PC-3 (cell line): ENCODE measurements around the gene ZNF335. TPM values are rescaled to one million over a fixed set of nuclear protein-coding genes. Genes with fewer than 3 reads are reported as not detected.

Source experiments
- ATAC-seq: fragments of 200-7000 bp; cut with Tn5 transposase; 2 replicates; pipeline ENCODE4 v1.9.1; 2020; ENCODE audit warnings: mild to moderate bottlenecking, moderate library complexity
- BruUV-seq: library from RNA; stranded (reverse); fragments of 400-500 nt; replicated peaks from 2 replicates; lab custom pipeline; 2021; lab: Mats Ljungman, UMichigan
- CTCF ChIA-PET: fragments of 300-600 bp; sonication (Branson Sonifier 250); formaldehyde crosslinking; loops from one replicate; lab custom pipeline; 2022; ENCODE audit warnings: antibody characterized with exemption; lab: Charles Lee
- POLR2A ChIA-PET: fragments of 300-600 bp; sonication (Branson Sonifier 250); formaldehyde crosslinking; loops from one replicate; lab custom pipeline; 2022; ENCODE audit warnings: antibody characterized with exemption; ENCODE audit not compliant: unreplicated experiment; lab: Charles Lee
- DNase-seq: peaks from one replicate; pipeline ENCODE4 v3.0.0-alpha.2; 2015
- H2AFZ ChIP-seq: fragments of 300-600 bp; sonication (generic); 2 replicates; pipeline ENCODE4 v1.6.0; 2016; ENCODE audit warnings: antibody characterized with exemption, low read length
- H3F3A ChIP-seq: fragments of 300-600 bp; sonication (generic); one replicate; pipeline ENCODE4 v1.6.0; 2017; ENCODE audit warnings: antibody characterized with exemption, low read length, control low read depth, mild to moderate bottlenecking; ENCODE audit not compliant: unreplicated experiment
- H3K27ac ChIP-seq: fragments of 300-600 bp; sonication (generic); 2 replicates; pipeline ENCODE4 v1.5.1; 2016; ENCODE audit warnings: mild to moderate bottlenecking, low read length
- H3K27me3 ChIP-seq: fragments of 300-600 bp; sonication (generic); 2 replicates; pipeline ENCODE4 v1.6.1; 2016; ENCODE audit warnings: low read length, mixed read lengths
- H3K36me3 ChIP-seq: fragments of 300-600 bp; sonication (generic); 2 replicates; pipeline ENCODE4 v1.6.1; 2016; ENCODE audit warnings: low read depth, mixed run types, low read length, mixed read lengths
- H3K4me1 ChIP-seq: fragments of 300-600 bp; sonication (generic); 2 replicates; pipeline ENCODE4 v1.5.1; 2016; ENCODE audit warnings: low read length; ENCODE audit not compliant: insufficient read depth
- H3K4me2 ChIP-seq: fragments of 300-600 bp; sonication (generic); 2 replicates; pipeline ENCODE4 v1.6.0; 2016; ENCODE audit warnings: low read length
- H3K4me3 ChIP-seq: fragments of 300-600 bp; sonication (generic); 2 replicates; pipeline ENCODE4 v1.5.1; 2016; ENCODE audit warnings: mild to moderate bottlenecking, low read length, mixed read lengths
- H3K79me2 ChIP-seq: fragments of 300-600 bp; sonication (generic); 2 replicates; pipeline ENCODE4 v1.6.1; 2017; ENCODE audit warnings: low read length, mixed read lengths
- H3K9ac ChIP-seq: fragments of 300-600 bp; sonication (generic); 2 replicates; pipeline ENCODE4 v1.6.0; 2016; ENCODE audit warnings: mild to moderate bottlenecking, low read length
- H3K9me2 ChIP-seq: fragments of 300-600 bp; sonication (generic); replicated peaks from 2 replicates; pipeline ENCODE4 v1.6.1; 2016; ENCODE audit warnings: mixed run types, low read length, mixed read lengths
- H3K9me3 ChIP-seq: fragments of 300-600 bp; sonication (generic); 2 replicates; pipeline ENCODE4 v1.6.1; 2016; ENCODE audit warnings: low read length, mixed read lengths
- H4K20me1 ChIP-seq: fragments of 300-600 bp; sonication (generic); 2 replicates; pipeline ENCODE4 v1.6.1; 2016; ENCODE audit warnings: low read length, mixed read lengths
- EZH2 ChIP-seq: fragments of 300-600 bp; sonication (generic); IDR thresholded peaks from one replicate; pipeline ENCODE4 v1.6.1; 2017; ENCODE audit warnings: antibody characterized with exemption, mild to moderate bottlenecking, low read length; ENCODE audit not compliant: unreplicated experiment
- EZH2phosphoT487 ChIP-seq: fragments of 300-600 bp; sonication (generic); IDR thresholded peaks from 2 replicates; pipeline ENCODE4 v1.6.1; 2018; ENCODE audit warnings: mild to moderate bottlenecking, antibody characterized with exemption, low read length, borderline replicate concordance
- intact Hi-C: fragments of 100-400 bp; cut with micrococcal nuclease; formaldehyde crosslinking; loops from 2 replicates; pipeline ENCODE4 v1.9.0; 2023
- total RNA-seq: library from RNA; depleted of rRNA; stranded (reverse); fragments of >200 nt; gene quantifications from 2 replicates; pipeline ENCODE4 v1.2.3, GENCODE V29; 2014
- TF ChIP-seq, protein P1 (sequence below): fragments of 300-600 bp; sonication (generic); conservative IDR thresholded peaks from 2 replicates; pipeline ENCODE4 v1.5.1; 2017; ENCODE audit warnings: antibody characterized with exemption, low read depth, mild to moderate bottlenecking, low read length

ZNF335 gene
- total RNA-seq, 1 experiment from 2014 or later: 36.9 TPM

GRCh38 chr20:46011631-46012482 is 39.9 kb upstream of the ZNF335 start:
- no peaks in the 10 kb centered on the region for H3K9me2 ChIP-seq
- no peaks in the 10 kb centered on the region for H3F3A ChIP-seq
- no peaks in the 10 kb centered on the region for H3K9me3 ChIP-seq
- ChIA-PET CTCF (interaction anchor here (1.8 kb wide), 1 partner anchor 25 kb away, joined by 6 read pairs; no protein-coding TSS in a partner anchor), POLR2A (no interaction called here)
- no peak overlapping the region for H2AFZ ChIP-seq
- TF ChIP-seq EZH2phosphoT487 (no peak), EZH2 (no peak)
- TF ChIP-seq, protein P1, sequence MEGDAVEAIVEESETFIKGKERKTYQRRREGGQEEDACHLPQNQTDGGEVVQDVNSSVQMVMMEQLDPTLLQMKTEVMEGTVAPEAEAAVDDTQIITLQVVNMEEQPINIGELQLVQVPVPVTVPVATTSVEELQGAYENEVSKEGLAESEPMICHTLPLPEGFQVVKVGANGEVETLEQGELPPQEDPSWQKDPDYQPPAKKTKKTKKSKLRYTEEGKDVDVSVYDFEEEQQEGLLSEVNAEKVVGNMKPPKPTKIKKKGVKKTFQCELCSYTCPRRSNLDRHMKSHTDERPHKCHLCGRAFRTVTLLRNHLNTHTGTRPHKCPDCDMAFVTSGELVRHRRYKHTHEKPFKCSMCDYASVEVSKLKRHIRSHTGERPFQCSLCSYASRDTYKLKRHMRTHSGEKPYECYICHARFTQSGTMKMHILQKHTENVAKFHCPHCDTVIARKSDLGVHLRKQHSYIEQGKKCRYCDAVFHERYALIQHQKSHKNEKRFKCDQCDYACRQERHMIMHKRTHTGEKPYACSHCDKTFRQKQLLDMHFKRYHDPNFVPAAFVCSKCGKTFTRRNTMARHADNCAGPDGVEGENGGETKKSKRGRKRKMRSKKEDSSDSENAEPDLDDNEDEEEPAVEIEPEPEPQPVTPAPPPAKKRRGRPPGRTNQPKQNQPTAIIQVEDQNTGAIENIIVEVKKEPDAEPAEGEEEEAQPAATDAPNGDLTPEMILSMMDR: peak; percentile 78
- no peaks in the 10 kb centered on the region for H3K79me2 ChIP-seq
- peaks cover 6% of the 10 kb centered on the region; the same call in 1 of the 2 replicates for H3K4me1 ChIP-seq
- H3K4me3 ChIP-seq: no peak overlapping the region
- BruUV-seq: no TSS peak
- H3K9ac ChIP-seq: no peak overlapping the region
- H3K27ac ChIP-seq: no peak overlapping the region
- DNase-seq (peak; percentile 55), ATAC-seq (no peak)
- no peaks in the 10 kb centered on the region for H3K36me3 ChIP-seq
- intact Hi-C loops: no loop called here
- H3K27me3 ChIP-seq: peaks cover 12% of the 10 kb centered on the region; the same call in 1 of the 2 replicates
- no peak overlapping the region for H3K4me2 ChIP-seq
- H4K20me1 ChIP-seq: no peaks in the 10 kb centered on the region

DNA sequence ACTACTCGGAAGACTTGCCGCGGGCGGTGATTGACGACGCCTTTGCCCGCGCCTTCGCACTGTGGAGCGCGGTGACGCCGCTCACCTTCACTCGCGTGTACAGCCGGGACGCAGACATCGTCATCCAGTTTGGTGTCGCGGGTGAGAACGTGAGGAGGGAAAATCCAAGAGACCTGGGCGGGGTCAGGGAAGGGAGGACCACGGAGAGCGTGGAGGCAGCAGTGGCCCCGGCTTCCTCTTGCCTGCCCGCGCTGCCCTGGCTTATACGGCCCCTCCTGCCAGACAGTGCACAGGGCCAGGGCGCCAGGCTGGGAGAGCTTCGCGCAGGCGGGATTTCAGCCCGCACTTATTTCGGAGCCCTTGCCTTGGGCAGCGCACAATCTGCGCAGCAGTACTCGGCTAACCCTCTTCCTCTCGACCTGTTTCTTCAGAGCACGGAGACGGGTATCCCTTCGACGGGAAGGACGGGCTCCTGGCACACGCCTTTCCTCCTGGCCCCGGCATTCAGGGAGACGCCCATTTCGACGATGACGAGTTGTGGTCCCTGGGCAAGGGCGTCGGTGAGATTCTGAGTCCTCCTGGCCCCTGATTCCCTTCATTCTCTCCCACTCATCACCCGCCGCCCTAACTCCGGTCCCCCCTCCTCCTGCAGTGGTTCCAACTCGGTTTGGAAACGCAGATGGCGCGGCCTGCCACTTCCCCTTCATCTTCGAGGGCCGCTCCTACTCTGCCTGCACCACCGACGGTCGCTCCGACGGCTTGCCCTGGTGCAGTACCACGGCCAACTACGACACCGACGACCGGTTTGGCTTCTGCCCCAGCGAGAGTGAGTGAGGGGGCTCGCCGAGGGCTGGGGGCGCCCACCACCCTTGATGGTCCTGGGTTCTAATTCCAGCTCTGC is 38.7 kb upstream of the ZNF335 start:
- H3K4me1 ChIP-seq: peaks cover 6% of the 10 kb centered on the region; the same call in 1 of the 2 replicates
- ChIA-PET POLR2A (no interaction called here), CTCF (no interaction called here)
- H4K20me1 ChIP-seq: no peaks in the 10 kb centered on the region
- BruUV-seq: no TSS peak
- H3K9ac ChIP-seq: no peak overlapping the region
- H3K9me3 ChIP-seq: no peaks in the 10 kb centered on the region
- H3F3A ChIP-seq: no peaks in the 10 kb centered on the region
- TF ChIP-seq, protein P1: no peak
- TF ChIP-seq EZH2: no peak
- TF ChIP-seq EZH2phosphoT487: no peak
- no peak for DNase-seq
- peaks cover 12% of the 10 kb centered on the region; the same call in 1 of the 2 replicates for H3K27me3 ChIP-seq
- no peaks in the 10 kb centered on the region for H3K79me2 ChIP-seq
- peak overlapping the region; percentile 37; the same call in 1 of the 2 replicates for H3K4me3 ChIP-seq
- intact Hi-C loops: no loop called here
- H3K27ac ChIP-seq: no peak overlapping the region
- no peak for ATAC-seq
- peak overlapping the region; percentile 57; the same call in 1 of the 2 replicates for H2AFZ ChIP-seq
- peak overlapping the region; percentile 57 for H3K4me2 ChIP-seq
- H3K9me2 ChIP-seq: no peaks in the 10 kb centered on the region
- H3K36me3 ChIP-seq: no peaks in the 10 kb centered on the region
